ENCODE data around the gene TPCN1. TPM values are rescaled to one million over a fixed set of nuclear protein-coding genes. Genes with fewer than 3 reads are reported as not detected.
A peak's percentile ranks its signal among the peaks of the same experiment; 100 is the strongest.

Gene TPCN1
- total and polyA plus RNA-seq, 2 of the 13 experiments (the other 11 are each of a cell fraction or from before 2014, with no cell fraction given): 8.0 to 26.8 TPM

- no peak; the same call in 1 of the 2 replicates for TF ChIP-seq ZNF784 (CRISPR knock-in tag; IDR thresholded peaks at IDR 0.05; ENCODE audit: borderline replicate concordance)
- TF ChIP-seq EEA1 (CRISPR knock-in tag; IDR thresholded peaks at IDR 0.05; ENCODE audit: borderline replicate concordance): peak; percentile 73; the same call in 1 of the 2 replicates
- TF ChIP-seq SRF (IDR thresholded peaks at IDR 0.05; ENCODE audit: low read depth, low read length): no peak
- no peak for TF ChIP-seq HMG20A (CRISPR knock-in tag; IDR thresholded peaks at IDR 0.05; ENCODE audit: borderline replicate concordance)
- no peak for TF ChIP-seq ZNF616 (CRISPR knock-in tag; IDR thresholded peaks at IDR 0.05; ENCODE audit: low read depth)
- no peak for TF ChIP-seq PLSCR1 (CRISPR knock-in tag; IDR thresholded peaks at IDR 0.05; ENCODE audit: borderline replicate concordance)
- no peak for TF ChIP-seq ZFP41 (CRISPR knock-in tag; IDR thresholded peaks at IDR 0.05; ENCODE audit: borderline replicate concordance)
- TF ChIP-seq IRX3 (CRISPR knock-in tag; IDR thresholded peaks at IDR 0.05; ENCODE audit: borderline replicate concordance, low read depth): no peak
- no peak for TF ChIP-seq ZNF264 (CRISPR knock-in tag; IDR thresholded peaks at IDR 0.05)
- peak; percentile 72 for TF ChIP-seq KDM5B (CRISPR knock-in tag; IDR thresholded peaks at IDR 0.05; ENCODE audit: borderline replicate concordance)
- TF ChIP-seq SOX6 (IDR thresholded peaks at IDR 0.05): no peak
- TF ChIP-seq SOX6 (CRISPR knock-in tag; IDR thresholded peaks at IDR 0.05): no peak
- TF ChIP-seq POGK (CRISPR knock-in tag; conservative IDR thresholded peaks at IDR 0.05): peak; percentile 80; the same call in 1 of the 2 replicates
- no peak for TF ChIP-seq ZBTB14 (CRISPR knock-in tag; IDR thresholded peaks at IDR 0.05)
- no peak for TF ChIP-seq ZNF850 (CRISPR knock-in tag; conservative IDR thresholded peaks at IDR 0.05)
- TF ChIP-seq MED1 (CRISPR knock-in tag; IDR thresholded peaks at IDR 0.05): peak; percentile 58; the same call in 1 of the 2 replicates
- no peak for TF ChIP-seq ZNF496 (CRISPR knock-in tag; IDR thresholded peaks at IDR 0.05; ENCODE audit: insufficient replicate concordance)
- TF ChIP-seq TAF15 (IDR thresholded peaks at IDR 0.05; ENCODE audit: low read depth, low read length, poor library complexity, severe bottlenecking): no peak
- 0 out of 2 replicates have a peak, but pooled peaks have one; percentile 38 for TF ChIP-seq ZBTB10 (CRISPR knock-in tag; IDR thresholded peaks at IDR 0.05; ENCODE audit: borderline replicate concordance)
- no peak; the same call in 1 of the 2 replicates for TF ChIP-seq NR2F2 (IDR thresholded peaks at IDR 0.05; ENCODE audit: borderline replicate concordance, low read depth)
- TF ChIP-seq RBFOX2 (IDR thresholded peaks at IDR 0.05; ENCODE audit: low read depth, low read length): peak; percentile 81
- no peak for TF ChIP-seq RFX3 (CRISPR knock-in tag; IDR thresholded peaks at IDR 0.05)
Observed at GRCh38 chr12:113334786-113335539, 113.7 kb downstream of the TPCN1 start, which contains the start of gene SLC8B1 (continued).
